Activated naive CD8-positive, alpha-beta T cell treated with anti-CD3 and anti-CD28 coated beads, Interleukin-2, amount 10 ng/mL, durations not matched to agents 7 days and 5 days (primary cell): ENCODE results near the gene AIF1L. TPM values are rescaled to one million over a fixed set of nuclear protein-coding genes. Genes with fewer than 3 reads are reported as not detected.

Source experiments
- ATAC-seq: fragments of 150-1000 bp; cut with Tn5 transposase; one replicate; pipeline ENCODE4 v1.10.0; 2021; ENCODE audit warnings: low read depth, moderate library complexity
- POLR2A ChIA-PET: fragments of 350-600 bp; sonication (Branson Sonifier 250); formaldehyde crosslinking; loops from one replicate; lab custom pipeline; 2021; ENCODE audit warnings: antibody characterized with exemption; lab: Charles Lee
- DNase-seq: peaks from one replicate; pipeline ENCODE4 v3.0.0; 2021
- H3K27ac Mint-ChIP-seq: one replicate; pipeline ENCODE4 v1.8.0; 2022; ENCODE audit warnings: mild to moderate bottlenecking, mixed read lengths
- H3K27me3 Mint-ChIP-seq: one replicate; pipeline ENCODE4 v1.8.0; 2022; ENCODE audit warnings: mild to moderate bottlenecking, moderate library complexity, mixed read lengths
- H3K36me3 Mint-ChIP-seq: one replicate; pipeline ENCODE4 v1.8.0; 2021; ENCODE audit warnings: mild to moderate bottlenecking, mixed read lengths
- H3K4me1 Mint-ChIP-seq: one replicate; pipeline ENCODE4 v1.8.0; 2021; ENCODE audit warnings: mixed read lengths
- H3K4me3 Mint-ChIP-seq: one replicate; pipeline ENCODE4 v1.8.0; 2022; ENCODE audit warnings: mild to moderate bottlenecking, moderate library complexity, mixed read lengths
- H3K9me3 Mint-ChIP-seq: one replicate; pipeline ENCODE4 v1.8.0; 2021; ENCODE audit warnings: mixed read lengths
- total RNA-seq, 2 experiments: library from RNA; stranded (reverse); gene quantifications; one replicate each; pipeline ENCODE4 v1.2.3, GENCODE V29; 2021

AIF1L gene
- total RNA-seq, 2 experiments from 2014 or later: 0.34 to 0.42 TPM

DNA sequence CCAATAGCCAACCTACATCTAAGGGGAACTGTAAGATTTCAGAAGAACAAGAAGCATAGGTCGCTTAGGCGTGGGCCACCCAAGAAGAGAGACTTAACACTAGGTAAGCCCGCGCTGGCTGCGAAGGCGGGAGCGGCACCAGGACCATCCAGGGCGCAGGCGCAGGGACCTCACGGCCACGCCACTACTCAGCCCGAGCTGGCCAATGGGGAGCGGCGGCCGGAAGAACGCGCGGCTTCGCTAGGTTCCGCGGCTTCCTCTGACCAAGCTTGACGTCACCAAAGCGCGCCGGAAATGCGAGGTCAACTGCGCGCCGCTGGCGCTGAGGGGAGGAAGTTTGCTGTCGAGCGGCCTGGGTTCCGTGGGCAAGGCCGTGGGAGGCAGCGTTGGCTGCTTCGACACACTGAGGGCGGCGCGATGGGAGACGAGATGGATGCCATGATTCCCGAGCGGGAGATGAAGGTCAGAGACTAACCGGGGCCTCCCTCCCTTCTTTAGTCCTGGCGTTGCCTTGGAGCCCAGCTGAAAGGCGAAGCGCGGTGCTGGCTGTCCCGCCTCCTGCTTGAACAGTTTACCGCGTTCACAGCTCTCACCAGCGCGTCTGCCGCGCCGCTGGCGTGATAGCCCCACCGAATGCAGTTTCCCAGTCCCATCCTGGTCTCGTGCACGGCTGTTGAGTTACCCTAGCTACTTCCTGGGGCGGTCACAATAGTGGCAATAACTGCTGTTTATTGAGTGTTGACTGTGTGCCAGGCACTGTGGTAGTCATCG is 29.1 kb downstream of the AIF1L start, which contains the start of gene NUP214:
NUP214 (plus strand) TSS at position 299 of the 771 bp plus-strand sequence; CDS start at position 418, 119 bp downstream.
- POLR2A ChIA-PET: interaction anchor here (0.6 to 1.5 kb wide), 21 partner anchors 8 to 619 kb away, joined by 3 to 9 read pairs (median 3); no protein-coding TSS in a partner anchor

DNA sequence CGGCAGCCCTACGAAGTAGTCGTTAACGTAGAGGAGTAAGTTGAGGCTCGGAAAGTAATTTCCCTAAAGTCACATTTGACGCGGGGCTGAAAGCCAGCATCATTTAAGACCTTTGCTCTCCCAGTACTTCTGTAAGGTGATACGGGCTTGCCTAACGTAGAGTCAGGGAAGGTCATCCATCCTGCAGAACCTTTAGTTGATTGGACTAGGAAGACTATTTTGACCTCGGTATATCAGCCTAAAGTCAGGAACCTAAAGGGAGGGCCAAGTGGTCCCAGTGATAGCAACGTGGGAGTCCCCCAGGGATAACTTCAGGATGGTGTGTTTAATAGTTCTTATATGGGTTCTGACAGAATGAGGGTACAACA is 29.7 kb downstream of the AIF1L start:
- Mint-ChIP-seq H3K4me3 (peak overlapping the region; percentile 87), H3K27me3 (no peaks in the 10 kb centered on the region), H3K27ac (peak overlapping the region; percentile 89), H3K9me3 (no peaks in the 10 kb centered on the region), H3K36me3 (peaks cover 14% of the 10 kb centered on the region), H3K4me1 (peaks cover 15% of the 10 kb centered on the region)
- DNase-seq: no peak
- POLR2A ChIA-PET: interaction anchor here (0.7 to 1.5 kb wide), 4 partner anchors 8 to 149 kb away, joined by 3 to 8 read pairs (median 4); no protein-coding TSS in a partner anchor
- no peak for ATAC-seq

More for the DNA sequence above, 29.1 kb downstream of the AIF1L start, which contains the start of gene NUP214:
- H3K27me3 Mint-ChIP-seq: no peaks in the 10 kb centered on the region
- peak; percentile 100 for DNase-seq
- H3K36me3 Mint-ChIP-seq: peaks cover 14% of the 10 kb centered on the region
- peak within 1 kb of the TSS; percentile 87 for H3K4me3 Mint-ChIP-seq
- peaks cover 15% of the 10 kb centered on the region for H3K4me1 Mint-ChIP-seq
- H3K9me3 Mint-ChIP-seq: no peaks in the 10 kb centered on the region
- peak within 1 kb of the TSS; percentile 89 for H3K27ac Mint-ChIP-seq
- ATAC-seq: peak; percentile 100

DNA sequence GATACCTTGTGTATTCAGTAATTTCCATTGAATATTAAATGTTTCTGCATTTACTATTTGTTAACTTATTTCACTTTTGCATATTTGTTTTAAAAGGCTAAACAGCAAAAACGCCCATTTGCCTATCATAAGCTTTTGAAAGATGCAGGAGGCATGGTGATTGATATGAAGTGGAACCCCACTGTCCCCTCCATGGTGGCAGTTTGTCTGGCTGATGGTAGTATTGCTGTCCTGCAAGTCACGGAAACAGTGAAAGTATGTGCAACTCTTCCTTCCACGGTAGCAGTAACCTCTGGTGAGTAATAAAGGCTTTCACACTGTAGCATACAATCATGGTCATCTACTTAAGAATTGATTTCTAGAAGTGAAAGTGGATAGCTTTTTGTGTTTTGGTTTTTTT is 32.9 kb downstream of the AIF1L start:
- H3K4me3 Mint-ChIP-seq: no peak overlapping the region
- peaks cover 23% of the 10 kb centered on the region for H3K36me3 Mint-ChIP-seq
- no peak for DNase-seq
- H3K27ac Mint-ChIP-seq: no peak overlapping the region
- H3K4me1 Mint-ChIP-seq: peaks cover 15% of the 10 kb centered on the region
- no peak for ATAC-seq
- H3K27me3 Mint-ChIP-seq: no peaks in the 10 kb centered on the region
- POLR2A ChIA-PET: no interaction called here
- no peaks in the 10 kb centered on the region for H3K9me3 Mint-ChIP-seq

DNA sequence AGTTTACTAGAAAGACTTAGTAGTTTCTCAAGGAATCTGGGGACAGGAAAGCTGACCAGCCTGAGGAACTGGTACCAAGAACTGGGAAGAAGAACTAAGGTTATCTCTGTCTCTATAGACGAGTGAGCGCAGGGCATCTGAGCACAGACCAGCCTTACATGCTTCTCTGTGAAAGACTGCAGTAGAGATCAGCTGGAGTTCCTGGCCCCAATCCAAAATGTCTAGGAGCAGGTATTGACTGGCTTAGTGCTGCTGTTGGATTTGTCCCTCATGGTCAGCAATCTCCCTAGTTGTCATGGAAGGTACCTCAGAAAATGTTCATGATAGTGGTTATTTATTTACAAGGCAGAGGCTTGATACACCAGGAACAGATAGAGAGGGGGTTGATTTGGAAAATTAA is 42.3 kb downstream of the AIF1L start:
- peaks cover 9% of the 10 kb centered on the region for H3K36me3 Mint-ChIP-seq
- no peaks in the 10 kb centered on the region for H3K27me3 Mint-ChIP-seq
- no peak overlapping the region for H3K4me3 Mint-ChIP-seq
- POLR2A ChIA-PET: no interaction called here
- no peaks in the 10 kb centered on the region for H3K9me3 Mint-ChIP-seq
- no peaks in the 10 kb centered on the region for H3K4me1 Mint-ChIP-seq
- no peak overlapping the region for H3K27ac Mint-ChIP-seq
- DNase-seq: no peak
- ATAC-seq: no peak

DNA sequence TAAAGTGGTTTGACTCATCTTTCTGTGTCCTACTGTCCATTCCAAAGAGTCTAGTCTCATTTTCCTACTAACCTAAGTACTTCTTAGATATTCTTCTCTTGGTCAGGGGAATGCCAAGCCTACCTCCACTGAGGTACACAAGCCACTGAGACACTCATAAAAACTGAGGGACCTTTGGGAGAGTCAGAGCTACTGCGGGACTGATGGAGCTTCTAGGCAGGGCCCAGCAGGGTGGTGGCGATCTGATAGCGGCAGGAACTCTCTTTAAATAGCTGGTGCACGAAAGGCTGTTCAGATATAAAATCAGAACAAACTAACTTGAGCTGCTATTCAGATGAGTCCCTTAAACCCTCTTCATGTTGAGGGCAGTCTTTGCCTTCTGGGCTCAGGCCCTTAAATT is 43.8 kb downstream of the AIF1L start:
- POLR2A ChIA-PET: no interaction called here
- H3K4me3 Mint-ChIP-seq: no peak overlapping the region
- no peak overlapping the region for H3K27ac Mint-ChIP-seq
- H3K27me3 Mint-ChIP-seq: no peaks in the 10 kb centered on the region
- H3K4me1 Mint-ChIP-seq: peaks cover 2% of the 10 kb centered on the region
- H3K9me3 Mint-ChIP-seq: no peaks in the 10 kb centered on the region
- no peak for DNase-seq
- H3K36me3 Mint-ChIP-seq: peaks cover 18% of the 10 kb centered on the region
- no peak for ATAC-seq

DNA sequence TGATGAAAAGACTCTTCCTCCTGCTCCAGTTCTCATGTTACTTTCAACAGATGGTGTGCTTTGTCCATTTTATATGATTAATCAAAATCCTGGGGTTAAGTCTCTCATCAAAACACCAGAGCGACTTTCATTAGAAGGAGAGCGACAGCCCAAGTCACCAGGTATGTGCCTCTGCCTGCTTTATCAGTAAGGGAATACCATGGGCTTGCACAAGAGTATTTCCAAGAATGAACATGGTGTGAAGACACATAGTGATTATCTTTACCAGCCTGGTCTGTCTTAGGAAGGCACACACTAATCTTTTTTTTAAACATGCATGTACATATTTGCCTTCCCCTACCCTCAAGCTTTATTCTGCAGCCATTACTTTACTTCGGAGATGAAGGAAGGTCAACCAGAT is 44.2 kb downstream of the AIF1L start:
- ATAC-seq: no peak
- Mint-ChIP-seq H3K27me3 (no peaks in the 10 kb centered on the region), H3K4me1 (peaks cover 2% of the 10 kb centered on the region), H3K9me3 (no peaks in the 10 kb centered on the region), H3K4me3 (no peak overlapping the region), H3K36me3 (peaks cover 19% of the 10 kb centered on the region), H3K27ac (no peak overlapping the region)
- POLR2A ChIA-PET: no interaction called here
- DNase-seq: no peak

DNA sequence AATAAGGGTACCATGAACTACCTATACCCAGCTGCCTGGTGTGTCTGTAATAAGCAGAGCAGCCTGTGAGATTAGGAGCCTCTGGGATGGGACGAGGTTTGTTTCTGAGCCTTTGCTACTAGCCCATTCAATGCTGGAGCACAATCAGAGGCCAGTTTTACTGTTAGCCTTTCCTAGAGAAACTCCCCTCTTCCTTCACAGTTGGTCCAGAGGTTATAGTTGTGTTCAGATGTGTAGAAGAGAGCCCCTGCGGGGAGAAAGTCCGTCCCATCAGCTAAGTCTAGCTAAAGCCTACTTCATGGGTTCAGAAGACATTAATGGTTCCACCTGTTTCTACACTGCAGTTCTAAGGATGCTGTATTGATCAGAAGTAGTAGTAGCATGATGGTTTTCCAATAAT is 45.8 kb downstream of the AIF1L start:
- Mint-ChIP-seq H3K4me3 (no peak overlapping the region), H3K9me3 (no peaks in the 10 kb centered on the region), H3K36me3 (peaks cover 22% of the 10 kb centered on the region), H3K4me1 (peaks cover 2% of the 10 kb centered on the region), H3K27ac (no peak overlapping the region), H3K27me3 (no peaks in the 10 kb centered on the region)
- DNase-seq: no peak
- ATAC-seq: no peak
- POLR2A ChIA-PET: no interaction called here

DNA sequence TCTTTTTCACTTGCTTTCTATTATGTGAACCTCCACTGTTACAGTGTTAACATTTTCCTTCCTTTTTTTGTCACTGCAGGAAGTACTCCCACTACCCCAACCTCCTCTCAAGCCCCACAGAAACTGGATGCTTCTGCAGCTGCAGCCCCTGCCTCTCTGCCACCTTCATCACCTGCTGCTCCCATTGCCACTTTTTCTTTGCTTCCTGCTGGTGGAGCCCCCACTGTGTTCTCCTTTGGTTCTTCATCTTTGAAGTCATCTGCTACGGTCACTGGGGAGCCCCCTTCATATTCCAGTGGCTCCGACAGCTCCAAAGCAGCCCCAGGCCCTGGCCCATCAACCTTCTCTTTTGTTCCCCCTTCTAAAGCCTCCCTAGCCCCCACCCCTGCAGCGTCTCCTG is 47.9 kb downstream of the AIF1L start:
- Mint-ChIP-seq H3K36me3 (peaks cover 31% of the 10 kb centered on the region), H3K4me3 (no peak overlapping the region), H3K4me1 (peaks cover 4% of the 10 kb centered on the region), H3K27me3 (no peaks in the 10 kb centered on the region), H3K9me3 (no peaks in the 10 kb centered on the region), H3K27ac (peak overlapping the region; percentile 47)
- no peak for ATAC-seq
- POLR2A ChIA-PET: interaction anchor here (1.2 kb wide), 1 partner anchor 12 kb away, joined by 3 read pairs; no protein-coding TSS in a partner anchor
- DNase-seq: no peak

DNA sequence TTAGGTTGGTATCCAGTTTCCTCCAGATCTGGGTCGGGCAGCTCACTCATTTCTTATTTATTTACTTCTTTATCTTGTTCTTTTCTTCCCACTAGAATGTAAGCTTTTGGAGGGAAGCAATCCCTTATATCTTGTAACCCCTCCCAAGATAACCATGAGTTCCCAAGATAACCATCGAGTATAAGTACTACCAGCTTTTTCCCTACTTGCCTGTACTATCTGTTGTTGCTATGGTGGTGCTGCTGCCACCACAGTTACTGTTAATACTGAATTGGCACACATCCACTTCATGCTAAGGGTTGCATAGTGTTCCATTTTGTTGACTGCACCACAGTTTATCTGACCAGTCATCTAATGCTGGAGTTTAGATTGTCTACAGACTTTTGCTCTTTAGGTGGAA is 48.9 kb downstream of the AIF1L start:
- Mint-ChIP-seq H3K4me1 (peaks cover 10% of the 10 kb centered on the region), H3K27ac (no peak overlapping the region), H3K36me3 (peaks cover 36% of the 10 kb centered on the region), H3K27me3 (no peaks in the 10 kb centered on the region), H3K9me3 (no peaks in the 10 kb centered on the region), H3K4me3 (no peak overlapping the region)
- POLR2A ChIA-PET: no interaction called here
- DNase-seq (no peak), ATAC-seq (no peak)

DNA sequence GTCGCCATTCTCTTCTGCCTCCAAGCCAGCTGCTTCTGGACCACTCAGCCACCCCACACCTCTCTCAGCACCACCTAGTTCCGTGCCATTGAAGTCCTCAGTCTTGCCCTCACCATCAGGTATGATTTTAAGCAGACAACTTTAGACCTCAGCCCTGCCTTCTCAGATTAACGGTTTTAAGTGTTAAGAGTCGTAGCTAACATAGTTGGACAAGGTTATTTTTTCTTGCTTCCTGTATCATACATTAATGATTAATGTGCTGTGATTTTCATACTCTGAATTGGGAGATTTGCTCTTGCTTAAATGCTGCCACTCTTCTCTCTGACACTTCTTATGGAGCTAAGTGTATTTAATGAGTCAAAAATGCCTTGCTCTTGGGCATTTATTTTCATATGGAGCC is 49.9 kb downstream of the AIF1L start:
- POLR2A ChIA-PET: no interaction called here
- DNase-seq: no peak
- Mint-ChIP-seq H3K4me3 (no peak overlapping the region), H3K27me3 (no peaks in the 10 kb centered on the region), H3K36me3 (peaks cover 40% of the 10 kb centered on the region), H3K9me3 (no peaks in the 10 kb centered on the region), H3K4me1 (peaks cover 10% of the 10 kb centered on the region), H3K27ac (no peak overlapping the region)
- no peak for ATAC-seq

DNA sequence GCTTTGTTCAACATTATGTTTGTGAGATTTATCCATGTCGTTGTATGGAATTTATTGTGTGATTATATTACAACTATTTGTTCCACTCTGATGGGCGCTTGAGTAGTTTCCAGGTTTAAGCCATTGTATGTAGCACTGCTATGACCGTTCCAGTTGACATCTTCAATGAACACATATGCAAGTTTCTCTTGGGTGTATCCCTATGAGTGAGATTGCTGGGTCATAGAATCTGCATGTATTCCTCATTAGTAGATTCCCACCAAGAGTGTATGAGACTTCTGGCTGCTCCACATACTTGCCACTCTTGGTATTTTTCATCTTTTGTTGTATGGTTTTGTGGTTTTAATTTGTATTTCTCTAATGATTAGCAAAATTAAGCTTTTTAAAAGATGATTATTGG is 51.9 kb downstream of the AIF1L start:
- H3K4me1 Mint-ChIP-seq: peaks cover 10% of the 10 kb centered on the region
- ATAC-seq (no peak), DNase-seq (no peak)
- no peak overlapping the region for H3K4me3 Mint-ChIP-seq
- peaks cover 43% of the 10 kb centered on the region for H3K36me3 Mint-ChIP-seq
- no peaks in the 10 kb centered on the region for H3K27me3 Mint-ChIP-seq
- H3K9me3 Mint-ChIP-seq: no peaks in the 10 kb centered on the region
- POLR2A ChIA-PET: no interaction called here
- no peak overlapping the region for H3K27ac Mint-ChIP-seq

DNA sequence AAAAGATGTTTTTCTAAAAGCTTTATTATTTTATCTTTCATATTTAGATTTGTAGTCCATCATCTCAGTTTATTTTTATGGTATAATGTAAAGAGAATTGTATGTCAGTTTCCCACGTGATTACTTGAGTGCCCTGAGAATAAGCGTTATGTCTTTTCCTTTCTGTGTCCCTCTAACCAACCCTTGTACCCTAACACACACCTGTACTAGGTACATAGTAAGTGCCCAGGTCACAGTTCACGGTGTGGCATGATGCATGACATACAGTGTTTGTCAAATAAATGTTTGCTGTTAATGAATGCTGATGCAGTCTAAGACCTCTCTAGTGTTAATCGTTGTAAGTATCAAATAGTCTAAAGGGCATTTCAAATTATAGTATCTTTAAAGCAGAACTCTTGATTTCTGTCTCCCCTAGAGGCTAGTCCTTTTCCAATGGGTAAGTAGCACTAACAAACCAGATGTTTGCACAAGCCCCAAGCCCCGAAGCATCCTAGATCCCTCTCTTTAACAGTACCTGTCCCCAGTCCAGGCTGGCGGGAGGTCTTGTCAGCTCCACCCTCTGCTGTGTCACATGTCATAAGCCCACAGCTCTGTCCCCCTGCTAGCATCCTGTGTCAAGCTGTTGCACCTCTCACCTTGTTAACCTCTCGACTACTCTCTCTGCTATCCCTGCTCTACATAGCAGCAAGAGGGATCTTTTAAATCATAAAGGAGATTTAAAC is 52.8 kb downstream of the AIF1L start:
- ATAC-seq: peak; percentile 76
- peaks cover 8% of the 10 kb centered on the region for H3K4me1 Mint-ChIP-seq
- H3K36me3 Mint-ChIP-seq: peaks cover 43% of the 10 kb centered on the region
- H3K9me3 Mint-ChIP-seq: no peaks in the 10 kb centered on the region
- H3K4me3 Mint-ChIP-seq: no peak overlapping the region
- POLR2A ChIA-PET: no interaction called here
- peak overlapping the region; percentile 51 for H3K27ac Mint-ChIP-seq
- H3K27me3 Mint-ChIP-seq: no peaks in the 10 kb centered on the region
- DNase-seq: no peak

DNA sequence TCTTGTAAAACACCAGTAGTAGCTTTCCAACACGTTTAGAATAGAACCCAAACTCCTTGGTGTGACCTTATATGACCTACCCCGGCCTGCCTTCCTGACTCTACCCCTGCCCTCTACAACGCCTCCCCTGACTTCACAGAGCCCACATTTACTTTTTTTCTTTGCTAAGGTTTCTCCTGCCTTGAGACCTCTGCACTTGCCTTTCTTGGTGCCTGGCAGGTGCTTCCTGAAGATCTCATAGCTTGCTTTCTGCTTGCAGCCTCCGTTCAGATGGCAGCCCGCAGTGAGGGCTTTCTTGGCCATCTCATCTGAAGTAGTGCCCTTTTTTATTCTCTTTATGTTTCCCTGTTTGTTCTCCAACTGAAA is 53.3 kb downstream of the AIF1L start:
- peaks cover 8% of the 10 kb centered on the region for H3K4me1 Mint-ChIP-seq
- no peak for DNase-seq
- H3K27ac Mint-ChIP-seq: peak overlapping the region; percentile 51
- peak; percentile 33 for ATAC-seq
- no peaks in the 10 kb centered on the region for H3K27me3 Mint-ChIP-seq
- H3K4me3 Mint-ChIP-seq: no peak overlapping the region
- POLR2A ChIA-PET: no interaction called here
- H3K9me3 Mint-ChIP-seq: no peaks in the 10 kb centered on the region
- peaks cover 43% of the 10 kb centered on the region for H3K36me3 Mint-ChIP-seq

DNA sequence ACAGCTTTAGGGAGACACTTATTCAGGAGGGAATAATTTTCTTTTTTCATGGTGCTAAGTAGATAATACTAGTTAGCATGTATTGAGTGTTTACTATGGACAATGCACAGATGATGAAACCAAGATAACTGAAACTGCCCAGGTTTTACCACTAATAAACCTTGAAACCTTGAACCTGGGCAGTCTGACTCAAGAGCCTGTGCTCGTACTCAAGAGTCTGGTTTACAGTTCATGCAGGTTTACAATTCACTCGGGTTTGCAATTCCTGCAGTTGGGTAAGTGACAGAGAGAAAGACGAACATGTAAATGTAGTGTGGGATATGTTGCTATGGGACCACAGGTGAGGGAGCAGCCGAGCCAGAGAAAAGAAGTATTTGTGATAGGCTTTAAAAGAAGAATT is 57.3 kb downstream of the AIF1L start:
- Mint-ChIP-seq H3K36me3 (peaks cover 42% of the 10 kb centered on the region), H3K27me3 (no peaks in the 10 kb centered on the region), H3K9me3 (no peaks in the 10 kb centered on the region), H3K4me1 (peaks cover 12% of the 10 kb centered on the region), H3K27ac (no peak overlapping the region), H3K4me3 (no peak overlapping the region)
- POLR2A ChIA-PET: no interaction called here
- ATAC-seq (no peak), DNase-seq (no peak)
